NCI-H187 (cell line): Measurements from ENCODE around the gene KRTAP10-5.

ENCODE experiments used
- DNase-seq, 2 experiments: peaks; one replicate each; lab custom pipeline; 2025; lab: John Stamatoyannopoulos, UW

KRTAP10-5 gene

DNA sequence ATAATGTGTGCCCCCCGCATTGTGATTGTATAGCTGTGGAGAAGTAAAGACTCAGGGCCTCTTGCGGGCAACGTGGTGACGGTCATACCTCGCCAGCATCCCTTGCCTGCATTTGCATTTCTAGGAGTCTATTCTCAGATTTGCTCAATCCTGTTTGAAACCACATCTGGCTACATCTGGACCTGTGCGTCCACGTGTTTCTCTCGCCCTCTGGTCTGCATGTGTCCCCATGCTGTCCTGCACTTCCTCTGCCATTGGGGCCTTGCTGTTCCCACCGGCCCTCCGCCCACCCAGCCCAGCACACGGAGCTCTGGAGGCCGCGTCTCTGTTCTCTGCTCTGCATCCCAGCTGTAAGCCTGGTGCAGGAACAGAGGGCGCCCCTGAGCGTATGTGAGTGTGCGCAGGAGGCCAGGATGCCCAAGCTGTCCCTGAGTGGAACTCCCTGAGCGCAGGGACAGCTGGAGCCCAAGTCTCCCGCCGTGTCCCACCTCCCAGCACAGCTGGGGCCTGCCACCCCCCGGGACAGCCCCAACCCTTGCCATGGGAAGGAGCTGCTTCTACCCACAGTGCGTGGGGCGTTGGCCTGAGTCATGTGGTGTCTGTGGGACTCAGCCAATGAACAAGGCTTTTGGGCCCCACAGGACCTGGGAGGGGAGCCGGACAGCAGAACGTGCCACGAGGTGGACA lies 30.7 kb downstream of the KRTAP10-5 start:
- DNase-seq, result no peak

GRCh38 chr21:44548922-44549321 lies 31.5 kb downstream of the KRTAP10-5 start:
- no peak for DNase-seq

- DNase-seq, result no peak
Measured at GRCh38 chr21:44548381-44548780, 32.0 kb downstream of the KRTAP10-5 start.

- DNase-seq, result no peak
Measured at GRCh38 chr21:44547656-44548331, 32.6 kb downstream of the KRTAP10-5 start.

GRCh38 chr21:44544566-44544965 lies 35.8 kb downstream of the KRTAP10-5 start:
- DNase-seq, result no peak

DNA sequence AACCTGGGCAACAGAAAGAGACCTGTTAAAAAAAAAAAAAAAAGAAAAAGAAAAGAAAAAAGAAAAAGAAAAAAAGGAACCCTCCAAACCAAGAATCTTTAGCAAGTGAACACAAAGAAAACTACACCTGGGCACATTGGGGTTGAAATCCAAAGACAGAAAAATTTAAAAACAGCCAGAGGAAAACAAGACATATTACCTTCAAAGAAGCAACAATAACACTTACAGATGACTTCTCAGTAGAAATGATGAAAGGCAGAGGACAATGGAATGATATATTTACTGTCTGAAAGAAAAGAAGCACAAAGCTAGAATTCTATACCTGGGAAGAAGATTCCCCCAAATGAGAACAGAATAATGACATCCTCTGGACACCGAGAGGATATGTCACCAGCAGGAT lies 37.7 kb downstream of the KRTAP10-5 start:
- no peak for DNase-seq

DNA sequence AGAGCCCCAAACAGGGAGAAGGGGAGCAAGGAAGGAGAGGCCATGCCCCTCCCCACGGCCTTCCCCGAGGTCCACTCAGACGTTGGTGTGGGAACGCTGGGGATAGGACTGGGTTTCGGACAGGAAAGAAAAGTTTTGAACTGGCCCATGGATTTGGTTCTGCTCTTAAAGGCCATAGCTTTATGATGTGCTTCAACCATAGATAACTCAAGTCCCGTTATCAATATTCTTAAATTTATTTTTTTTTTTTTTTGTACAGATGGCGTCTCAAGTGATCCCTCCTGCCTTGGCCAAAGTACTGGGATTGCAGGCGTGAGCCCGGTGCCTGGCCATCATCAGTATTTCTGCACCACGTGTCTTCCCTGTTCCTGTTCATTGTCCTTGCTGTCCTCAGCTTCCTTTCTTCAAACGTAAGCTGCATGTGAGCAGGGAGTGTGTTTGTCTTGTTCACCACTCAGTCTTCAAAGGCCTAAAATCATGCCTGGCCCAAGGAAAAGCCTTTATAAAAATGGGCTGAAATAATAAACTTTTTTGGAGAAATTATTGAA lies 39.6 kb downstream of the KRTAP10-5 start:
- no peak for DNase-seq

GRCh38 chr21:44539991-44540666 lies 40.3 kb downstream of the KRTAP10-5 start, which contains the start of gene KRTAP10-1:
Gene KRTAP10-1, minus strand, starts transcription at chr21:44540195. Its CDS starts 45 bp downstream, at chr21:44540150.
- DNase-seq, result no peak

DNA sequence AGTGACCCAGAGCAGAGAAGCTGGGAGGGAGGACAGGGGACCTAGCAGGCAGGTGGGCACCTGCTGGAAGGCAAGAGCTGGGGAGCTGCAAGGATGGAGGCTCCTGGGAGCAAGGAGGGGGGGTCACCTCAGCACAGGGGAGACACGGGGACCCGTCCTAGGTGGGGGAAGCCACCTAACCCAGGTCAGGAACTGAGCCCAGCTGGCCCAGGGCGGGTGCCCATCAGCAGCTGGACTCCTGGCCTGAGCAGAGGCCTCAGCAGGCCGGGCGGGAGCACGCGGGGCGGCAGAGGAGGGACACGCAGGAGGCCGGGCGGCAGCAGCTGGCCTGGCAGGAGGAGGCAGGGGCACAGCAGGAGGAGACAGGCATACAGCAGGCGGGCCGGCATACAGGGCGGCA lies 41.4 kb downstream of the KRTAP10-5 start:
- no peak for DNase-seq

DNA sequence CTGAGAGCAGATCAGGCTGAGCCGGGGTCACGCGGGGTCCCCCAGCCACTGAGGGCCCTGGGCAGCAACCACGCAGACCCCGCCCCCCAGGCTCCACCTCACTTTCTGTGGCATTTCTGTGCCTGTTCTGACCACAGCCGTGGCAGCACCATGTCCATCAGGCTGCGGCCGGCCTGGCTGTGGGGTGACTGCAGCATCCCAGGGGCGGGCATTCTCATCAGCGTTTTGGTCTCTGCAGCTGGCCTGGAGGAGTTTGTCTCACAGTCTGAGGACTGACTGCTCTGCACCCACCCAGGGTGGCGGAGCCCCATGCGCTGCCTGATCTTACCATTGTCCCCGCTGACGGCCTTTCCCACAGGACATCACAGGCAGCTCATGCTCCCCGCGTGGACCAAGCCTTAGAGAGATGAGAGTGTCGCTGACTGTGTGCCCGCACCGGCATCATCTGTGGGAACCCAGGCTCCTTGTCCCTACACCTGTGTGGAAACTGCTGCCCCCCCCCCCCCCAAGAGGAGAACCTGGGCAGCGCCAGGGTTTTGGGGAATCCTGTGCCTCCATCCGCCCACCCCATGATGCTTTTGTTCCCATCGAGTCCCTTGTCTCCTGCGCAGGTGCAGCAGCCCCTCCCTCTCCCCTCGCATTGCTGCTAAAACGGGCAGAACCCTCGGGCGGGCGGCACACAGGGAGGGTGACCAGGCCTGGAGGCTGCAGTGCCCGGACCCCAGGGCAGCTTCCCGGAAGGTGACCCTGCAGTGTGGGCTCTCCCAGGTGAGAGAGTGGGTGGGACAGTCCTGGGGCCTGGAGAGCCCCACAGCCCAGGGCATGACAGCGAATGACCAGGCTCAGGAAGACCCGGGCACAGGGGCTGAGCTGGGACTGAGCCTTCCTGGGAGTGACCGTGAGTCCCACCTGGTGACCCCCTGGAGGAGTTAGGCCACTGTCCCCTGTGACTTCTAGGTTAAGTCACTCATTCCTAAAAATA lies 42.2 kb downstream of the KRTAP10-5 start:
- no peak for DNase-seq

- DNase-seq, result no peak
Measured at GRCh38 chr21:44535963-44536362, 44.4 kb downstream of the KRTAP10-5 start.

- no peak for DNase-seq
Measured at GRCh38 chr21:44534688-44535087, 45.7 kb downstream of the KRTAP10-5 start.

DNA sequence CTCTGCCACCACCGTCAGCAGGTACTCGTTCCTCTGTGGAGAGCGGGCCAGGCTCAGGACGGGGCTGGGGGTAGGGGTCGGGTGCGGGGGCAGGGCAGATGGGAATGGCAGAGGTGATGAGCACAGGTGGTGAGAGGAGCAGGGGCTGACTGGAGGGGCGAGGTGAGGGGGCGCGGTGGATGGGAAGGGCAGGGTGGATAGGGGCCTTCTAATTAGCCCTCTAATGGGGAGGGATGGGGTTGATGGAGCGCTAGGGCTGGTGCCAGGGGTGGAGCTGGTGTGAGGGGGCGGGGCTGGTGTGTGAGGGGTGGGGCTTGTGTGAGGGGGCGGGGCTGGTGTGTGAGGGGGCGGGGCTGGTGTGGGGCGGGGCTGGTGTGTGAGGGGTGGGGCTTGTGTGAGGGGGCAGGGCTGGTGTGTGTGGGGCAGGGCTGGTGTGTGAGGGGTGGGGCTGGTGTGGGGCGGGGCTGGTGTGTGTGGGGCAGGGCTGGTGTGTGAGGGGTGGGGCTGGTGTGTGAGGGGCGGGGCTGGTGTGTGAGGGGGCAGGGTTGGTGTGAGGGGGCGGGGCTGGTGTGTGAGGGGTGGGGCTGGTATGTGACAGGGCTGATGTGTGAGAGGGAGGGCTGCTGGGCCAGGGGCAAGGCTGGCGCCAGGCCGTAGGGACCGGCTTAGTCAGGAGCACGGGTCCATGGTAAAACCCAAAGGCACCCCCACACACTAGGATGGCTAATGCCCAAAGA lies 46.3 kb downstream of the KRTAP10-5 start:
- DNase-seq, result no peak

DNA sequence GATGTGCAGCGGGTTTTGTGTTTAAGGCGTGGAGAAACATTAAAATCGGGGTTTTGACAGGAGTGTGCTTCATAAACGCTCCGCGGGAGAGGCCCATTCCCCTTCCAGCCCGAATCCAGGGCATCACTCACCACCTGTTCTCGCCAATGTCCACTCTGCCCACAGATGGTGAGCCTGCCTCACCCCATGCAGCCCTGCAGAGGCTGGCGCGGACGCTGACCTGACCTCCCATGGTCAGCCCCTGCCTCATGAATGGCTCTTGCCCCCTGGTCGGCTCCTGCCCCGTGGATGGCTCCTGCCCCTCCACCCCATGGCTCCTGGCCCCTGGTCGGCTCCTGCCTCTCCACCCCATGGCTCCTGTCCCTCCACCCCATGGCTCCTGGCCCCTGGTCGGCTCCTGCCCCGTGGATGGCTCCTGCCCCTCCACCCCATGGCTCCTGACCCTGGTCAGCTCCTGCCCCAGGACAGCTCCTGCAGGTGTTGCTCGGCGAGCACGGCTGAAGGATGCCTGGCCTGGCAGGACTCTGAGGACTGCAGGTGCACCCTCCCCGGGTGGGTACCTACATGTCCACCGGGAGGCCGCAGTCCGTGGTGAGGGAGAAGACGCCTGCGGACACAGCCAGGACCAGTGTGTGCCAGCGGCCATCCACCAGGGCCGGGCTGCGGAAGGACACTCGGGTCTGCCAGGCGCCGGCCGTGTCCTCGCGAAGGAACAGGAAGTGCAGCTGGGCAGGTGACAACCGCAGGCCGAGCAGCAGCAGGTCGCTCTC lies 47.1 kb downstream of the KRTAP10-5 start:
- no peak for DNase-seq

DNA sequence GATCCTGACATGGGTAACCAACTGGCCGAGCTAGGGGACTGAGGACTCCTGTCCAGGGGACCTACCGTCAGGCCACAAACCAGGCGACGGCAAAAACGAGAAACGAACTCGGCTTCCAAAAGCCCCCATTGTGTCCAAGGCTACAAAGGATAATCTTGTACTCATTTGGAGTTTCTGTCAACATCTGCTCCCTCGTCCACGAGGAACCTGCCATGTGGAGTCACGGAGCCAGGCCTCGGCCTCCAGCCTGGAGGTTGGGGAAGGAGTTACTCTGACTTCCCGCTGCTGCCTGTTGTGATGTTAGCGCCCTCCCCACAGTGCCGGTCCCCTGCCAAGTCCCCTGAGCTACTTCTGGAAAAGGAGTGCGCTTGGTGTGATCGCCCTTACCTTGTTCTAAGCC lies 47.7 kb downstream of the KRTAP10-5 start:
- no peak for DNase-seq

GRCh38 chr21:44531606-44532564 lies 48.5 kb downstream of the KRTAP10-5 start:
- no peak for DNase-seq

DNA sequence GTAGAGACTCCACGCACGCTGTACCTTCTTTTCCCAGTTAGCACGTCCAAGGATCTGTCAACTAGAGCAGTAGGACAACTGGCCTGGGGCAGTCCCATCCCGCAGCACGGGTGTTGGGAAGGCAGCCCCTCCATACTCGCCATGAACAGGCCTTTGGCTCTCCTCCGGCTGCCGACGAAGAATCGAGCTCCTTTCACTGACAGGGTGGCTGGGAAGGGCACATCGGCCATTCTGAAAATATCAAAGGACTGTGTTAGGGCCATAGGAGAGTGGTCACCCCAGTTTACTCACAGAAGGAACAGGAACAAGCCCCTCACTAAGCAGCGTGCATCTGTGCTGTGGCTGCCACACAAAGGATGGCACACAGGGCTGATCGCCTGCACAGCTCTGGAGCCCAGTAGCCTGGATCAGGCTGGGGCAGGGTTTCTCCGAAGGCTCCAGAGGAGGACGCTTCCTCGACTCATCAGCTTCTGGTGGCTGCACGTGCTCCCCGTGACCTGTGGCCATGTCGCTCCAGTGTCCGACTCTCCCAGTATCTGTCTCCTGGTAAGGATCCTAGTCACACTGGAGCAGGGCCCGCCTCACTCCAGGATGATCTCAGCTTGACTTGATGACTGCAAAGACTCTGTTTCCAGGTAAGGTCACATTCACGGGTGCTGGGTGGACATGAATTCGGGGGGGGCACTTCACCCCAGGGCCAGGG lies 49.4 kb downstream of the KRTAP10-5 start:
- no peak for DNase-seq

DNA sequence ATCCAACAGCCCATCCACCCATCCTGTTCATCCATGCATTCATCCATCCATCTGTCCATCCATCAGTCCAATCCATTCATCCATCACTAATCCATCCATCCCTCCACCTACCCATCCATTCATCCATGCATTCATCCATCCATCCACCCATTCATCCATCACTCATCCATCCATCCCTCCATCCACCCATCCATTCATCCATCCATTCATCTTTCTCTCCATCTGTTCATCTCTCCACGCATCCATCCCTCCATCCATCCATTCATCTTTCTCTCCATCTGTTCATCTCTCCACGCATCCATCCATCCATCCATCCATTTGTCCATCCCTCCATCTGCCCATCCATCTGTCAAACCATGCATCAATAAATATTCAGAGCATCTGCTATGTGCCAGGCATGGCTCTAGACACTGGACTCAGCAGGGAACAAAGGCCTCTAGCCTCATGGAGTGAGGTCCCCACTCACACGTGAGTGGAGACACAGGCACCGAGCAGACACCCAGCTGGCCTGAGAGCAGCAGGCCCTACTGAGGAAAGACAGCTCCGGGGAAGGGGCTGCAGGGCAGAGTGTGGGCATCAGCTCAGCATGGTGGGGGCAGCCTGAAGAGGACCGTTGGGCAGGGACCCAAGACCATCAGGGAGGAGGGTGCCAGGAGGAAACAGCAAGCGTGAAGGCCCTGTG lies 50.0 kb downstream of the KRTAP10-5 start:
- no peak for DNase-seq
